Activated CD4-positive, alpha-beta T cell treated with anti-CD3 and anti-CD28 coated beads, Interleukin-10, Interleukin-2, amounts not matched to agents 100 ng/mL and 50 ng/mL, durations not matched to agents 16 hours and 8 hours (primary cell): ENCODE measurements around the gene GAGE12J.
A peak's percentile ranks its signal among the peaks of the same experiment; 100 is the strongest.
"Not testable (repeated sequence)": the region's sequence is repeated elsewhere in the genome, so short reads cannot be mapped to it uniquely, and the experiment has no call there.

Source experiments
- DNase-seq: peaks from one replicate; pipeline ENCODE4 v3.0.0-alpha.2; 2020

The GAGE12J gene

DNA sequence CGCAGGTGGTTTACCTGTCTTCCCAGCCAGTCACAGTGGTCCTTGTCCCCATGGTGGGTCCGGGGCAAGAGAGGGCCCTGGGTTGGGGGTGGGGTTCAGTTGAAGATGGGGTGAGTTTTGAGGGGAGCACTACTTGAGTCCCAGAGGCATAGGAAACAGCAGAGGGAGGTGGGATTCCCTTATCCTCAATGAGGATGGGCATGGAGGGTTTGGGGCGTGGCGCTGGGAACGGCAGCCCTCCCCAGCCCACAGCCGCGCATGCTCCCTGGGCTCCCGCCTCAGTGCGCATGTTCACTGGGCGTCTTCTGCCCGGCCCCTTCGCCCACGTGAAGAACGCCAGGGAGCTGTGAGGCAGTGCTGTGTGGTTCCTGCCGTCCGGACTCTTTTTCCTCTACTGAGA lies at the start of gene GAGE12J:
Gene GAGE12J, plus strand, starts transcription at position 301 of the 400 bp plus-strand sequence. CDS start 1,157 bp downstream, outside the sequence.
- not testable (repeated sequence) for DNase-seq

- peak; percentile 42 for DNase-seq
Measured at GRCh38 chrX:49272421-49272820, 49.4 kb upstream of the GAGE12J start.

GRCh38 chrX:49273181-49273727 lies 48.6 kb upstream of the GAGE12J start:
- peak; percentile 76 for DNase-seq

DNA sequence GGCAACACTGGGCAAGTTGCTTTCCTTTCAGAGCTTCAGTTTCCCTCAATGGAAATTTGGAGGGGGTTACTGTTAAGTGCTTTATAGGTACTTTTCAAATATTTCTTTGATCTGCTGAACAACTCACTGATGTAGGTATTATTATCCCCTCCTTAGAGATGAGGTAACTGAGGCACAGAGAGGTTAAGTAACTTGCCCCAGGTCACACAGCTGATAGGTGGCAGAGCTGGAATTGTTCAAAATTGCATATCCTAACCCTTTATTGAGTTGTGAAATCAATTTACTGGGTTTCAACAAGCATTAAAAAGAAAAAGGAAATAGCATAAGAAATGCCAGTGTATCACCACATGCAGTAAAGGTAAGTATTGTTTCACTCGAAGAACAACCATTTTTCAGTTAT lies 45.6 kb upstream of the GAGE12J start:
- no peak for DNase-seq

DNA sequence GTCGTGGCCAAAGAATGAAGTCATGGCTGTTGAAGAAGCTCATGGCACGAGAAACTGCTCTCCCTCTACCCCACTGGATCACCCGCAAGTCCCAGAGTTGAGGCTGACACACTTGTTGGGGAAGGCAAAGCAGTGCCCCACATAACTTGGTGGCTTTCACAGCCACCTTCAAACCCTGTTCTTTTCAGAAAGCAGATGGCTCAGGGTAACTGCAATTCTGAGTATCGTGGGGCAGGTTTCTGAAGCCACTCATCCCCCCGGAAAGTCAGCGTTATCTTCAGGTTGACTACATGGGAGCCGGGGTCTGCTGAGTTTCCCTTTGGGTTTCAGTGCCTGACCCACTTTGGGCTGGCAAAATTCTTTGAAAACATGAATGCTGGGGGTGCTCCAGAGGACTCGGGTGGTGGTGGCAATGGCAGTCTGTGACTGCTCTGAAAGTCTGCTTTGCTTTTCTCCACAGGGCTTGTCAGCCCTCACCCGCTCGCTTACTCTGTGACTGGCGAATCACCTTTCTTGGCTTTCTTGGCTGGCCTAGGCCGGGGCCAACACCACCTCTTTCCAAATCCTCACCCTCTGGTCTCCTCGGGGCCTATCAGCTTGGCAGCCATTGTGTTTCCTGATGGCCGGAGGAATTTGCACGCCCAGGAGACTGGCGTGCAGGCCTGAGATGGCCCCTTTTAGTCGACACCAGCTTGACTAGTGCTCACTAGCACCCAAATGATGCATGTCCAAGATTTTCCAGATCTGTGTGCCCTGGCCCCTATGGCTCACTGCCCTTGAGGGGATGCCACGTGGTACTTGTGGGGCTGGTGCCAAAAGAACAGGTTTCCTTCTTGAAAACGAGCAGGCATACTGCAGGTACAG lies 44.9 kb upstream of the GAGE12J start:
- DNase-seq, result peak; percentile 29

DNA sequence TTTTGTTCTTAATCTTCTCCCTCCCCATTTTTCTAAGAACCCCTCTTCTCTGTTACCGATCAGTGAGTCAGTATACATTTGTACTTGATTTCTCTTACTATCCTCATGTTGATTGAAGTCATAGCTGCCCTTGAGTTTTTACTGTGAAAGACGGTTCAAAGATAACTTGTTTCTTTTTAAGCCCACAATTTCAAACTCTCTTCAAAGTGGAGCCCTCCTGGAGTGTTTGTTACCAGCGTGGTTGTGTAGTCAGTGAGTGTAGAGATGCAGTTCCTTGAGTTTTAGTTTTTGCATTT lies 44.4 kb upstream of the GAGE12J start:
- peak; percentile 42 for DNase-seq

DNA sequence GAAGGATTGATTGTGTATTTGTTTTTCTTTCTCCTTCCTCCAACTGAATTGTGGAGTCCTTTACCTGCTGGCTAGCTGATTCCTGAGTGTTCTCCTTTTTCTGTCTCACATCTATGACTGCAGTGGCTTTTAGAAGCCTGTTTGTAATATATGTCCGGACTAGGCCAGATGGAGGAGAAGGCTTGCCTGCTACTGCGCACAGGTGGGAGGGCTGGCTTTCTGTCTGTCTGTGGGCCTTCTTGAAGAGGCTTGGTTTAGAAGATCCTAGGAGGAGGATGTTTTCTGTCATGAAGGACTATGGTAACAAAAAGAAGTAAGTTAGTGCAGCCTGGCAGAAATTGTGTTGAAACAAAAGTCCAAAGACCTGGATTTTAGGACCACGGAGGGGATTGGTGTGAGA lies 43.8 kb upstream of the GAGE12J start:
- no peak for DNase-seq

GRCh38 chrX:49282647-49283011 lies 39.2 kb upstream of the GAGE12J start:
- DNase-seq, result no peak

DNA sequence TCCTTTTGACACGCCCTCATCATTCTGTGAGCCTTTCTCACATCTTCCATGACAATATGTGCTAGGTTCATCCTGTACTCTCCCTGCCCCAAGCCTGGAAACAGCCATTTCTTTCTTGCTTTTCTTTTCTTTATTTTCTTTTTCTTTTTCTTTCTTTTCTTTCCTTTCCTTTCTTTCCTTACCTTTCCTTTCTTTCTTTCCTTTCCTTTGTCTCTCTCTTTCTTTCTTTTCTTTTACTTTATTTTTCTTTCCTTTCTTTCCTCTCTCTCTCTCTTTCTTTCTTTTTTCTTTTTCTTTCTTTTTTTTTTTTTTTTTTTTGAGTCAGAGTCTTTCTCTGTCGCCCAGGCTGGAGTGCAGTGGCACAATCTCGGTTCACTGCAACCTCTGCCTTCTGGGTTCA lies 37.6 kb upstream of the GAGE12J start:
- DNase-seq, result no peak

DNA sequence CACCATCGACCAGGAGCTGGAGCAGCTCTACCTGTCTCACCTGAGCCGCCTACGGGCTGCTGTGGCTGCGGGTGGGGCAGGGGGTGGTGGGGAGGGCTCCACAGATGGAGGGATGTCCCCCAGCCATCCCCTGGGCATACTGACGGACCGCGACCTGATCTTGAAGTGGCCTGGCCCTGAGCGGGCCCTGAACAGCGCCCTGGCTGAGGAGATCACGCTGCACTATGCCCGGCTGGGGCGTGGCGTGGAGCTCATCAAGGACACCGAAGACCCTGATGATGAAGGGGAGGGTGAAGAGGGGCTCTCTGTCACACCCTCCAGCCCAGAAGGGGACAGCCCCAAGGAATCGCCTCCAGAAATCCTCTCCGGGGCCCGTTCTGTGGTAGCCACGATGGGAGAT lies 35.7 kb upstream of the GAGE12J start:
- DNase-seq, result no peak

DNA sequence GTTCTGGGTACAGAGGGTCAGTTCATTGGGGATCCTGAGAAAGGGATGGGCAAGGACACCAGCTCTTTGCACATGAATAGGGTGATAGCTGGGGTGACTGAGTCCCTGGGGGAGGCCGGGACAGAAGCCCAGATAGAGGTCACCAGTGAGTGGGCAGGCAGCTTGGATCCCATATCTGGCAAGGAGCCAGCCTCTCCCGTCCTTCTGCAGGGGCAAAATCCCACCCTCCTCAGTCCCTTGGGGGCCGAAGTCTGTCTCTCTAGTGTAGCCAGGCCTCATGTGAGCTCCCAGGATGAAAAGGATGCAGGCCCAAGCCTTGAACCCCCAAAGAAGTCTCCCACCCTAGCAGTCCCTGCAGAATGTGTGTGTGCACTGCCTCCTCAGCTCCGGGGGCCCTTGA lies 35.3 kb upstream of the GAGE12J start:
- DNase-seq, result no peak

DNA sequence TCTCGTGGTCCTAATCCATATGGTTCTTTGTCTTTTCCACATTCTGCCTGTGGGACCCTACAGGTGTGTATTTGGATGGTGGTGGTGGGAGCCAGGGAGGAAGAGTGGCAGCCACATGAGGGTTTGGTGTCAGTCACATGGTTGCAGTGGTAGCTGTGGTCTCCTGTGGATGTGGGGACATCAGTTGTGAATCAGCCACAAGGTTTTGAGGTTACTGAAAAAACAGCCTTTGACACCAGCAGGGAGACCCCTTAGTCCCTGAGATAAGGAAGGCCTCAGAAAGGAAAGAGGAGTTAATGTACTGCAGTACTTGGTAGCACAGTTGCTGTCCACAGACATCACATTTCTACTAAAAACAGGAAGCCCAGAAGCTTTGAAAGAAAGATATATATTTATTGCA lies 34.2 kb upstream of the GAGE12J start:
- no peak for DNase-seq

DNA sequence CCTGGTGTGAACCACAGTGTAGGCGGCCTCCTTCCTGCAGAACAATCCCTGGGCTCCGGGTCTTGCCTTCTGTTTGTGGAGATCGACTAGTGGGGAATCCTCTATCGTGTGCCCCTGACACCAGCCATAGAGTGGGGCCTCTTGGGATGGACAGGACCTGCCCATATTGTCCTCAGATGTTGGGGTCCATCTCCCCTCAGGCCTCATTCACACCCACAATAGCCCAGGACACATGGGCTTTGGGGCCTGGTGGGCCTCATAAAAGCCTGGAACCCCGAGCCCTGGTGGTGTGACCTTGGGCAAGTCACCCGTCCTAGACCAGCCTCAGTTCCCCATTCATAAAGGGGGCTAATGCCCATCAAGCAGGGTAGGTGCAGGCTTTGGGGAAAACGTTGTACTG lies 31.6 kb upstream of the GAGE12J start:
- DNase-seq, result no peak

DNA sequence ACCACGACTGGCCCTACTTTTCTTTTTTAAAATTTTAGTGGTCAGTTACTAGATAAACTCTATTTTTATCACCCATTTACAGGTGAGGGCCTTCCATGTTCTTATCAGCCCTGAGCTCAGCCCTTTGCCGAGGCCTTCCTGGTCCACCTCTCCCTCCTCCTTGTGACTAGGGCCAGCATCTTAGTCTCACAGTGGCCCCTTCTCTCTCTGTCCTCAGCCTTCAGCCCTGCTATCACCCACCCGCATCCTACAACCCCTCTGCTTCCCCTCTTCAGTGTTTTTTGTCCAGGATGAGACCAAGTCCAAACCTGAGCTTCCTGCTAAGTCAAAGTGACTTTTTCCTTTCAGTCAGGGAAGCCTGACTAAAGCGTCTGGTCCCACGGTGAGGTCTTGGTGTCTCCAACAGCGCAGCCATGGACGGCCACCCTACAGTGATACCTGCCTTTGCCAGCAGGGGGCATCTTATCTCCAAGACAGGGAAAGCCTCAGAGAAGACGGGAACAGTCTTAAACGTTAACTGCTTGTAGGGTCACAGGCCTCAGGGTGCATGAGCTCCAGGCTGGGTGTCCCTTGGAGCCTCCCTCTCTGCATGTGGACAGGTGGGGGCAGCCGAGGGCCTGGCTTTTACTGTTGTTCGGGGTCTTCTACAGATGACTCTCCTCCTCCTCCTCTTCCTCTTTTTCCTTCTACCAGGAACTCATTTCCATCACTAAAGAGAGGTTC lies 30.1 kb upstream of the GAGE12J start:
- peak; percentile 77 for DNase-seq

DNA sequence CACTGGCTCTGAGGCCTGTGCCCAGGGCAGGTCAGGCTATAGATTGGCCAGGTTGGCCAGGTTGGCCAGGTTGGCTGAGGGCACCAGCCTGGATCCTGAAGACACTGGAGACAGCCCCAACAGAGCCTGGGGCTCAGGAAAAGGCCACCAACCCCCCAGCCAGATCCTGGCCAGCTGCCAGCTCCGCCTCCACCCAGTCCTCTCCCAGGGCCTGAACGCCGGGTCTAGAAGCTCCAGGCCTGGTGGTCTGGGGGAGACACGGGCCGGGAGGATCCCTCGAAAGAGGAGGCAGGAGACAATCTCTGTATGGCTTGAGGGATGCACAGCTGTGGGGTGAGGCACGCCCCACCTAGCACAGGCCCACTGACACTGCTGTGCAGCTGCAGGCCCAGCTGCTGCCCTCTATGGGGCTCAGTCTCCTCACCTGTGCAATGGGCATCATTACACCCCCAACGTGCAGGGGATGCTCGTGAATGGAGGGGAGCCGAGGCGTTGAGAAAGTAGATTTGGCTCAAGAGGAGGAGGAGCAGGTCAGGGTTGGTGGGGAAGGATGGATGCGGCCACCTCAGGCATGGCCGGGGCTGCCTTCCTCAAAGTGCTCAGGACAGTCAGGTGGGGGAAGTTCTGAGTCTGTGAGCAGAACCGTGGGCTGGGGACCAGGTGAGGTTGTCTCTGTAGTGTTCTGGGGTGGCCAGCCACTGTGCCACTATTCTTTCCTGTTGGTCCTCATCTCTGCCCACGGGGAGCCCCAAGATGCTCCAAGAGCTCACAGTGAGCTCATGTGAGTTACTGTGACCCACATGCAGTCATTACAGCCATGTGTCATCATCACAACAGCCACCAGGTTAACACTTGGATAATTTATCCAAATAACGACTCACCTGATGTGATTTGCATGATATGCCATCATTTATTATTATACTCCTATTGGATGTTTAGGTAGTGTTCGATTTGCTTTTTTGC lies 29.2 kb upstream of the GAGE12J start:
- no peak for DNase-seq

DNA sequence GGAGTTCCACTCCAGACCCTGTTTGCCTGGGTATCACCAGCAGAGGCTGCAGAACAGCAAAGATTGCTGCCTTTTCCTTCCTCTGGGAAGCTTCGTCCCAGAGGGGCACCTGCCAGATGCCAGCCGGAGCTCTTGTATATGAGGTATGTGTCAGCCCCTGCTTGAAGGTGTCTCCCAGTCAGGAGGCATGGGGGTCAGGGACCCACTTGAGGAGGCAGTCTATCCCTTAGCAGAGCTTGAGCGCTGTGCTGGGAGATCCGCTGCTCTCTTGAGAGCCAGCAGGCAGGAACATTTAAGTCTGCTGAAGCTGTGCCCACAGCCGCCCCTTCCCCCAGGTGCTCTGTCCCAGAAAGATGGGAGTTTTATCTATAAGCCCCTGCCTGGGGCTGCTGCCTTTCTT lies 22.5 kb upstream of the GAGE12J start:
- not testable (repeated sequence) for DNase-seq

GRCh38 chrX:49300703-49301102 lies 21.1 kb upstream of the GAGE12J start:
- no peak for DNase-seq

GRCh38 chrX:49303346-49303745 lies 18.5 kb upstream of the GAGE12J start, which contains the start of gene GAGE10:
GAGE10 (plus strand) TSS chrX:49303646; CDS start chrX:49304860, 1,214 bp downstream.
- no peak for DNase-seq

- DNase-seq, result not testable (repeated sequence)
Measured at GRCh38 chrX:49307775-49308174, 14.1 kb upstream of the GAGE12J start.

- peak; percentile 31 for DNase-seq
Measured at GRCh38 chrX:49308604-49309269, 13.1 kb upstream of the GAGE12J start.

DNA sequence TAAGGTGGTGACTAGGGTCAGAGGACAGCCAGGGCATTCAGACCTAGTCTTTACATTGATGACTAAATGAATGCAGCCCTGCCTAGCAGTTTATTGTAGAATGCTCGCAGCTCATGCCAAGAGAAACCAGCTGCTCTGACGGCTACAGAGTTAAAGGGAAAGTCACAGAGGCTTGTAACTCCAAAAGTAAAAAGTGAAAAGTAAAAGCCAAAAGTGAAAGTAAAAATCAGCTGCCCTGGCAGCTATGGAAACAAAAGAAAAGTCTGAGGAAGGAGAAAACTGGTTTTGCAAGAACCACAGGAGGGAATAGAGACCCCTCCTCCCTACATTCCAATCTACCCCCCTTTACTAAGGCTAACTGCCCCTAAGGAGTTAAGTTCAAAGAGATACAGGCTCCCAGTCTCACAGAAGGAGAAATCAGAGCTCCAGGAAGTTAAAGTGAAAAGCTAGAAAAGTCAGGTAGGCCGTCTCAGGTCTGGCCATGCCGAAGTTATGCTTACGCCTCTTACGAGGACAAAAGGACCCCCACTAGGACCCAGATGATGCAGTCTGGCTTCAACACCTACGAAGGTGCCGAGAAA lies 12.3 kb upstream of the GAGE12J start:
- DNase-seq, result peak; percentile 14

DNA sequence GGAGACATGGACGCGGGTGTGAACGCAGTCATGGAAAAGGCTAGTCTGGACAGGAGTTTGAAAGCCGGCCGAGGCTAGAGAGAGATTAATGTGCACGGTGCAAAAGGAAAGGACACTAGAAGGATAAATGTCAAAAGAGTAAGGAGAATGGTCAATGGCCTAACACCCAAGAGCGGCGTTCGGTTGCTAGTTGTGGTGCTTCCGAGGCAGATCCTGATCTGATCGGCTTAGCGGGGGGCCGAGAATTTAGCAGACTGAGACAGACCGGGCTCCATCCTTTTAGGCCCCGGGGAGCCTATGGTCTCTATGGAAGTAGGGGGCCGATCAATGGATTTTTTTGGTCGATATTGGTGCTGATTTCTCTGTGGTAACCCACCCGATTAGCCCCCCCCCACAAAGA lies 11.5 kb upstream of the GAGE12J start:
- no peak for DNase-seq
